Measurements from ENCODE around the gene SORL1. TPM values are rescaled to one million over a fixed set of nuclear protein-coding genes. Genes with fewer than 3 reads are reported as not detected.

Gene SORL1
- total and polyA plus RNA-seq, 2 of the 8 experiments (the other 6 are each of a cell fraction or from before 2014, with no cell fraction given), result 38.1 to 65.5 TPM

DNA sequence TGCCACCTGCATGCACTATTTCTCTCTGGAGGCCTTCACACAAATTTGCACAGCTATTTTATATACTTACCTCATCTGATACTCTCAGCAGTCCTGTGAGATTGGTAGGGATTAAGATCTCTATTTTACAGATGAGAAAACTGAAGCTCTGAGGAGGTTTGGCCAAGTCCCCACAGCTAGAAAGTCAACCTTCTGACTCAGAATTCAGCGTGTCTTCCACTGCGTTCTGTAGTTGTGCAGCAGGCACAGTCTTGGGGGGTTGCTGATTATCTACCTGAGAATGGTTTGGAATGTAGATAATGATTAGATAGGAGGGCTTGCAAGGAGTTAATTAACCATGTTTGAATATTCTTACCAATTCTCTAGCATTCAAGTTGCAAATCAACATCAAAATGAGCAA lies 2.5 kb upstream of the SORL1 start (continued):
- no peak for TF ChIP-seq CTBP2 (IDR thresholded peaks at IDR 0.05; ENCODE audit: borderline replicate concordance, insufficient read depth, insufficient read length, low read length)
- TF ChIP-seq TAF7 (optimal IDR thresholded peaks at IDR 0.05; ENCODE audit: borderline replicate concordance, low read depth, low read length), result no peak
- no peak for TF ChIP-seq RNF2 (IDR thresholded peaks at IDR 0.05; ENCODE audit: borderline replicate concordance, low read depth, low read length, missing control alignments, poor library complexity, severe bottlenecking)
- TF ChIP-seq GTF2F1 (IDR thresholded peaks at IDR 0.05; ENCODE audit: borderline replicate concordance, low read depth, low read length), result no peak
- TF ChIP-seq, protein P1, sequence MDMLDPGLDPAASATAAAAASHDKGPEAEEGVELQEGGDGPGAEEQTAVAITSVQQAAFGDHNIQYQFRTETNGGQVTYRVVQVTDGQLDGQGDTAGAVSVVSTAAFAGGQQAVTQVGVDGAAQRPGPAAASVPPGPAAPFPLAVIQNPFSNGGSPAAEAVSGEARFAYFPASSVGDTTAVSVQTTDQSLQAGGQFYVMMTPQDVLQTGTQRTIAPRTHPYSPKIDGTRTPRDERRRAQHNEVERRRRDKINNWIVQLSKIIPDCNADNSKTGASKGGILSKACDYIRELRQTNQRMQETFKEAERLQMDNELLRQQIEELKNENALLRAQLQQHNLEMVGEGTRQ (IDR thresholded peaks at IDR 0.05; ENCODE audit: low read length), result no peak

Measured in H1 (cell line).